HCT116 (cell line): ENCODE measurements around the gene ELAPOR1.

Source experiments
- FOSL1 ChIP-seq: IDR thresholded peaks from 2 replicates; pipeline ENCODE4 v1.6.1; 2012; ENCODE audit warnings: low read depth
- YY1 ChIP-seq: IDR thresholded peaks from 2 replicates; pipeline ENCODE4 v1.6.1; 2011; ENCODE audit warnings: low read length, low read depth, moderate library complexity, mild to moderate bottlenecking; ENCODE audit not compliant: insufficient replicate concordance; ENCODE audit errors: extremely low read depth
- TF ChIP-seq, protein P1 (sequence below), 3 experiments: fragments of 200-600 bp in 1 of 3; sonication (generic) in 1 of 3; IDR thresholded peaks in 2 of 3; conservative IDR thresholded peaks in 1 of 3; 2 replicates each; pipeline ENCODE4 v1.5.1; 2012 to 2017; ENCODE audit warnings: low read depth in 2 of 3, low read length in 2 of 3, antibody characterized with exemption in 1 of 3, borderline replicate concordance in 1 of 3, control low read depth in 1 of 3, mild to moderate bottlenecking in 1 of 3, mixed read lengths in 1 of 3, mixed run types in 1 of 3, moderate library complexity in 1 of 3; ENCODE audit not compliant: insufficient read depth in 1 of 3

DNA sequence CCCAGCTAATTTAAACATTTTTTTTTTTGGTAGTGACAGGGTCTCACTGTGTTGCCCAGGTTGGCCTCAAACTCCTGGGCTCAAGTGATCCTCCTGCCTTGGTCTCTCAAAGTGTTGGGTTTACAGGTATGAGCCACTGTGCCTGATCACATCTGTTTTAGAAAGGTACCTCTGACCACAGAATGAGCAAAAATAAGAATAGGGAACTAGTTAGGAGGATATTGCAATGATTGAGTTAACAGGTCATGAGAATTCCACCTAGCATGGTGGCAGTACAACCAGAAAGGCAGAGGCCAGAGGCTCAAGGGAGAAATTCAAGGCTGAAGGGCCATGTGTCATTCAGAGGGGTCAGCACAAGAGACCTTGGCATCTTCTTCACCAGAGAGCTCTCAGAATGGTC is 49.6 kb downstream of the ELAPOR1 start:
- TF ChIP-seq YY1 (no peak), FOSL1 (no peak)
- TF ChIP-seq, protein P1, sequence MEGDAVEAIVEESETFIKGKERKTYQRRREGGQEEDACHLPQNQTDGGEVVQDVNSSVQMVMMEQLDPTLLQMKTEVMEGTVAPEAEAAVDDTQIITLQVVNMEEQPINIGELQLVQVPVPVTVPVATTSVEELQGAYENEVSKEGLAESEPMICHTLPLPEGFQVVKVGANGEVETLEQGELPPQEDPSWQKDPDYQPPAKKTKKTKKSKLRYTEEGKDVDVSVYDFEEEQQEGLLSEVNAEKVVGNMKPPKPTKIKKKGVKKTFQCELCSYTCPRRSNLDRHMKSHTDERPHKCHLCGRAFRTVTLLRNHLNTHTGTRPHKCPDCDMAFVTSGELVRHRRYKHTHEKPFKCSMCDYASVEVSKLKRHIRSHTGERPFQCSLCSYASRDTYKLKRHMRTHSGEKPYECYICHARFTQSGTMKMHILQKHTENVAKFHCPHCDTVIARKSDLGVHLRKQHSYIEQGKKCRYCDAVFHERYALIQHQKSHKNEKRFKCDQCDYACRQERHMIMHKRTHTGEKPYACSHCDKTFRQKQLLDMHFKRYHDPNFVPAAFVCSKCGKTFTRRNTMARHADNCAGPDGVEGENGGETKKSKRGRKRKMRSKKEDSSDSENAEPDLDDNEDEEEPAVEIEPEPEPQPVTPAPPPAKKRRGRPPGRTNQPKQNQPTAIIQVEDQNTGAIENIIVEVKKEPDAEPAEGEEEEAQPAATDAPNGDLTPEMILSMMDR (IDR thresholded peaks at IDR 0.05 in 2 of 3, conservative IDR thresholded peaks at IDR 0.05 in 1 of 3; ENCODE audit: borderline replicate concordance in 1 of 3, insufficient read depth in 1 of 3, low read depth in 2 of 3, low read length in 2 of 3), result no peak
